ENCODE measurements around the gene ANTXR1.

The ANTXR1 gene

DNA sequence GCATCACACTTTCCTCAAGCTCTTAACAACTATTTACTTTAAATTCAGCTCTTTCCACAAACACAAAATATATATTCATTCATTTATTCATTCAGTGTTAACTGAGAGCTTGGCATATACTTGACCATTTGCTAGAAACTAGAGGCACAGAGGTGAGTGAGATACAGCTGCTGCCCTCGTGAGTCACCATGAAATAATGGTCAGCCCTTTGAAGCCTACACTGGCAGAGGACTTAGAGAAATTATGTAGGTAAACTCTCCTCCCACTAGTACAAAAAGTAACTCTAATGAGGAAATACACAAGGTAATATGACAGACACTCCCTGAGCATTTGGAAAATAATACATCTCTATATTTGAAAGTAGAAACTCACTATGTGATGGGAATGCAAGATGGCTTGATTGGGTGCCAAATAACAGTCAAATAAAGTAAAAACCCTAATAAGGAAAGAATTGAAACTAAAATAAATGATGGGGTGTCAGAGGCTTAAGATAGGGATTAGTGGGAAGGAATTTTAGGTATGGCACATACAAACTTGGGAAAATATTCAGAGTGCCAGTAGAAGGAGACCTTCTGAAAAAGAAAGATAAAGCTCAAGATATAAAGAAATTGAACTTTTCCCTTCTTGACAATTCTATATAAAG lies 61.1 kb downstream of the ANTXR1 start:
- peak; percentile 49; the same call in 1 of the 3 replicates for ATAC-seq
- TF ChIP-seq TOX (CRISPR knock-in tag; IDR thresholded peaks at IDR 0.05; ENCODE audit: borderline replicate concordance) (no peak), PPARA (CRISPR knock-in tag; IDR thresholded peaks at IDR 0.05; ENCODE audit: borderline replicate concordance) (no peak), SNAI2 (CRISPR knock-in tag; IDR thresholded peaks at IDR 0.05) (no peak), ZC3H10 (CRISPR knock-in tag; IDR thresholded peaks at IDR 0.05) (no peak), ZFP3 (CRISPR knock-in tag; IDR thresholded peaks at IDR 0.05) (no peak), TCF4 (CRISPR knock-in tag; IDR thresholded peaks at IDR 0.05; ENCODE audit: borderline replicate concordance) (no peak), ZFP30 (CRISPR knock-in tag; IDR thresholded peaks at IDR 0.05) (no peak), GLIS3 (CRISPR knock-in tag; IDR thresholded peaks at IDR 0.05) (no peak), OSR1 (CRISPR knock-in tag; IDR thresholded peaks at IDR 0.05) (no peak), ESRRG (CRISPR knock-in tag; IDR thresholded peaks at IDR 0.05) (no peak), ZNF70 (CRISPR knock-in tag; IDR thresholded peaks at IDR 0.05) (no peak), ZNF565 (CRISPR knock-in tag; conservative IDR thresholded peaks at IDR 0.05; ENCODE audit: low read depth) (no peak), ISL1 (CRISPR knock-in tag; IDR thresholded peaks at IDR 0.05) (no peak), BACH2 (CRISPR knock-in tag; IDR thresholded peaks at IDR 0.05; ENCODE audit: borderline replicate concordance) (no peak), ZNF8 (CRISPR knock-in tag; IDR thresholded peaks at IDR 0.05) (no peak), CSDC2 (CRISPR knock-in tag; IDR thresholded peaks at IDR 0.05) (no peak)
- TF ChIP-seq, protein P1, sequence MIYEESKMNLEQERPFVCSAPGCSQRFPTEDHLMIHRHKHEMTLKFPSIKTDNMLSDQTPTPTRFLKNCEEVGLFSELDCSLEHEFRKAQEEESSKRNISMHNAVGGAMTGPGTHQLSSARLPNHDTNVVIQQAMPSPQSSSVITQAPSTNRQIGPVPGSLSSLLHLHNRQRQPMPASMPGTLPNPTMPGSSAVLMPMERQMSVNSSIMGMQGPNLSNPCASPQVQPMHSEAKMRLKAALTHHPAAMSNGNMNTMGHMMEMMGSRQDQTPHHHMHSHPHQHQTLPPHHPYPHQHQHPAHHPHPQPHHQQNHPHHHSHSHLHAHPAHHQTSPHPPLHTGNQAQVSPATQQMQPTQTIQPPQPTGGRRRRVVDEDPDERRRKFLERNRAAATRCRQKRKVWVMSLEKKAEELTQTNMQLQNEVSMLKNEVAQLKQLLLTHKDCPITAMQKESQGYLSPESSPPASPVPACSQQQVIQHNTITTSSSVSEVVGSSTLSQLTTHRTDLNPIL (CRISPR knock-in tag; IDR thresholded peaks at IDR 0.05; ENCODE audit: low read depth): no peak
- TF ChIP-seq, protein P2, sequence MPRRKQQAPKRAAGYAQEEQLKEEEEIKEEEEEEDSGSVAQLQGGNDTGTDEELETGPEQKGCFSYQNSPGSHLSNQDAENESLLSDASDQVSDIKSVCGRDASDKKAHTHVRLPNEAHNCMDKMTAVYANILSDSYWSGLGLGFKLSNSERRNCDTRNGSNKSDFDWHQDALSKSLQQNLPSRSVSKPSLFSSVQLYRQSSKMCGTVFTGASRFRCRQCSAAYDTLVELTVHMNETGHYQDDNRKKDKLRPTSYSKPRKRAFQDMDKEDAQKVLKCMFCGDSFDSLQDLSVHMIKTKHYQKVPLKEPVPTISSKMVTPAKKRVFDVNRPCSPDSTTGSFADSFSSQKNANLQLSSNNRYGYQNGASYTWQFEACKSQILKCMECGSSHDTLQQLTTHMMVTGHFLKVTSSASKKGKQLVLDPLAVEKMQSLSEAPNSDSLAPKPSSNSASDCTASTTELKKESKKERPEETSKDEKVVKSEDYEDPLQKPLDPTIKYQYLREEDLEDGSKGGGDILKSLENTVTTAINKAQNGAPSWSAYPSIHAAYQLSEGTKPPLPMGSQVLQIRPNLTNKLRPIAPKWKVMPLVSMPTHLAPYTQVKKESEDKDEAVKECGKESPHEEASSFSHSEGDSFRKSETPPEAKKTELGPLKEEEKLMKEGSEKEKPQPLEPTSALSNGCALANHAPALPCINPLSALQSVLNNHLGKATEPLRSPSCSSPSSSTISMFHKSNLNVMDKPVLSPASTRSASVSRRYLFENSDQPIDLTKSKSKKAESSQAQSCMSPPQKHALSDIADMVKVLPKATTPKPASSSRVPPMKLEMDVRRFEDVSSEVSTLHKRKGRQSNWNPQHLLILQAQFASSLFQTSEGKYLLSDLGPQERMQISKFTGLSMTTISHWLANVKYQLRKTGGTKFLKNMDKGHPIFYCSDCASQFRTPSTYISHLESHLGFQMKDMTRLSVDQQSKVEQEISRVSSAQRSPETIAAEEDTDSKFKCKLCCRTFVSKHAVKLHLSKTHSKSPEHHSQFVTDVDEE (CRISPR knock-in tag; IDR thresholded peaks at IDR 0.05): no peak
- TF ChIP-seq, protein P3, sequence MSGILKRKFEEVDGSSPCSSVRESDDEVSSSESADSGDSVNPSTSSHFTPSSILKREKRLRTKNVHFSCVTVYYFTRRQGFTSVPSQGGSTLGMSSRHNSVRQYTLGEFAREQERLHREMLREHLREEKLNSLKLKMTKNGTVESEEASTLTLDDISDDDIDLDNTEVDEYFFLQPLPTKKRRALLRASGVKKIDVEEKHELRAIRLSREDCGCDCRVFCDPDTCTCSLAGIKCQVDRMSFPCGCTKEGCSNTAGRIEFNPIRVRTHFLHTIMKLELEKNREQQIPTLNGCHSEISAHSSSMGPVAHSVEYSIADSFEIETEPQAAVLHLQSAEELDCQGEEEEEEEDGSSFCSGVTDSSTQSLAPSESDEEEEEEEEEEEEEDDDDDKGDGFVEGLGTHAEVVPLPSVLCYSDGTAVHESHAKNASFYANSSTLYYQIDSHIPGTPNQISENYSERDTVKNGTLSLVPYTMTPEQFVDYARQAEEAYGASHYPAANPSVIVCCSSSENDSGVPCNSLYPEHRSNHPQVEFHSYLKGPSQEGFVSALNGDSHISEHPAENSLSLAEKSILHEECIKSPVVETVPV (CRISPR knock-in tag; IDR thresholded peaks at IDR 0.05): no peak
- TF ChIP-seq, protein P4, sequence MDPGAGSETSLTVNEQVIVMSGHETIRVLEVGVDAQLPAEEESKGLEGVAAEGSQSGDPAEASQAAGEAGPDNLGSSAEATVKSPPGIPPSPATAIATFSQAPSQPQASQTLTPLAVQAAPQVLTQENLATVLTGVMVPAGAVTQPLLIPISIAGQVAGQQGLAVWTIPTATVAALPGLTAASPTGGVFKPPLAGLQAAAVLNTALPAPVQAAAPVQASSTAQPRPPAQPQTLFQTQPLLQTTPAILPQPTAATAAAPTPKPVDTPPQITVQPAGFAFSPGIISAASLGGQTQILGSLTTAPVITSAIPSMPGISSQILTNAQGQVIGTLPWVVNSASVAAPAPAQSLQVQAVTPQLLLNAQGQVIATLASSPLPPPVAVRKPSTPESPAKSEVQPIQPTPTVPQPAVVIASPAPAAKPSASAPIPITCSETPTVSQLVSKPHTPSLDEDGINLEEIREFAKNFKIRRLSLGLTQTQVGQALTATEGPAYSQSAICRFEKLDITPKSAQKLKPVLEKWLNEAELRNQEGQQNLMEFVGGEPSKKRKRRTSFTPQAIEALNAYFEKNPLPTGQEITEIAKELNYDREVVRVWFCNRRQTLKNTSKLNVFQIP (CRISPR knock-in tag; IDR thresholded peaks at IDR 0.05; ENCODE audit: borderline replicate concordance, low read depth): no peak

DNA sequence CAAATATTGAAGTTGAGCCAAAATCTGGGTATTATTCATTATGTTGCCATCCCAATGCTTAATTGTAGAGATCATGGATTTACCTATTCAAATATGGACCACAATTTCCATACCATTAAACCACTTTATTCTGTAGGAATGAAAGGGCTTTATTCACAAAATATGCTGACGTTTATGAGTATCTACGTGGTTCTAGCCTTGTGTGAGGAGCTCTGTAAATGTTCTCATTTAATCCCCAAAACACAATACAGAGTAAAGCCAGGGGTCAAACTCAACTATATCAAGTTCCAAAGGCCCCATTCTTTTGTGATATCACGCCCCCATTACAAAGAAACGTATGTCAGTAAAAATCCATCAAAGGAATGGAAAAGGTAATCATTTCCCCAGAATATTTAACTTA lies 61.9 kb downstream of the ANTXR1 start:
- TF ChIP-seq ARNTL (CRISPR knock-in tag; IDR thresholded peaks at IDR 0.05; ENCODE audit: borderline replicate concordance, low read depth) (no peak), SNAI2 (CRISPR knock-in tag; IDR thresholded peaks at IDR 0.05) (no peak), ZC3H10 (CRISPR knock-in tag; IDR thresholded peaks at IDR 0.05) (no peak), OSR1 (CRISPR knock-in tag; IDR thresholded peaks at IDR 0.05) (no peak), ZFP3 (CRISPR knock-in tag; IDR thresholded peaks at IDR 0.05) (no peak), ZNF565 (CRISPR knock-in tag; conservative IDR thresholded peaks at IDR 0.05; ENCODE audit: low read depth) (no peak), ZNF70 (CRISPR knock-in tag; IDR thresholded peaks at IDR 0.05) (no peak), TOX (CRISPR knock-in tag; IDR thresholded peaks at IDR 0.05; ENCODE audit: borderline replicate concordance) (no peak), ZNF8 (CRISPR knock-in tag; IDR thresholded peaks at IDR 0.05) (no peak)
- ATAC-seq: no peak

DNA sequence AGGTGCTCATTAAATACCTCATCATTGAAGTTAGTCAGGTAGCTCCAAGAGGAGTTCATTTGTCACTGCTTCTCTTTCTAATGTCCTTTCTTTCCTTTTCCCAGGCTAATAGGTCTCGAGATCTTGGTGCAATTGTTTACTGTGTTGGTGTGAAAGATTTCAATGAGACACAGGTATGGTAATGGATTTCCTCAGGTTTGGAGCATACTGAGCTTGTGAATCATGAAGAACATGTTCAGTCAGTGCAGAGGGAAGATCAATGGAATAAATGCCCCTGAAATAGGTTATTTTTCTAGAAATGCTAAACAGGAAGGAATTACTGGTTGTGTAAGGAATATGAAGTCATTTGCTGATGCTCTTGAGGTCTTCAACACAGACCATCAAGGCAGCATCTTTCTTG lies 62.5 kb downstream of the ANTXR1 start:
- no peak for ATAC-seq
- TF ChIP-seq ISL1 (CRISPR knock-in tag; IDR thresholded peaks at IDR 0.05) (no peak), ZNF70 (CRISPR knock-in tag; IDR thresholded peaks at IDR 0.05) (no peak), ZC3H10 (CRISPR knock-in tag; IDR thresholded peaks at IDR 0.05) (no peak), ZFP30 (CRISPR knock-in tag; IDR thresholded peaks at IDR 0.05) (no peak), CSDC2 (CRISPR knock-in tag; IDR thresholded peaks at IDR 0.05) (no peak), BACH2 (CRISPR knock-in tag; IDR thresholded peaks at IDR 0.05; ENCODE audit: borderline replicate concordance) (no peak), ARNTL (CRISPR knock-in tag; IDR thresholded peaks at IDR 0.05; ENCODE audit: borderline replicate concordance, low read depth) (no peak), ESRRG (CRISPR knock-in tag; IDR thresholded peaks at IDR 0.05) (no peak), GLIS3 (CRISPR knock-in tag; IDR thresholded peaks at IDR 0.05) (no peak), ZFP3 (CRISPR knock-in tag; IDR thresholded peaks at IDR 0.05) (no peak)
- TF ChIP-seq, protein P1 (CRISPR knock-in tag; IDR thresholded peaks at IDR 0.05; ENCODE audit: low read depth): no peak
- TF ChIP-seq, protein P4 (CRISPR knock-in tag; IDR thresholded peaks at IDR 0.05; ENCODE audit: borderline replicate concordance, low read depth): no peak
- TF ChIP-seq, protein P2 (CRISPR knock-in tag; IDR thresholded peaks at IDR 0.05): no peak
